SK-N-SH treated with all-trans-retinoic acid at 6 μM for 48 hours (cell line): ENCODE data around the gene FABP2.

Experiments
- BACH2 ChIP-seq: fragments of 250-450 bp; sonication (Bioruptor Pico); IDR thresholded peaks from 2 replicates; pipeline ENCODE4 v1.9.0; 2021; ENCODE audit warnings: mild to moderate bottlenecking, borderline replicate concordance
- ESRRG ChIP-seq: fragments of 250-450 bp; sonication (Bioruptor Pico); IDR thresholded peaks from 2 replicates; pipeline ENCODE4 v1.6.1; 2021; ENCODE audit warnings: mild to moderate bottlenecking
- RARB ChIP-seq: fragments of 250-450 bp; sonication (Bioruptor Pico); IDR thresholded peaks from 2 replicates; pipeline ENCODE4 v1.8.0; 2021; ENCODE audit warnings: mild to moderate bottlenecking, moderate library complexity
- SNAI2 ChIP-seq: fragments of 250-450 bp; sonication (Bioruptor Pico); IDR thresholded peaks from 2 replicates; pipeline ENCODE4 v1.5.0; 2020; ENCODE audit warnings: mild to moderate bottlenecking, moderate library complexity
- ZFP30 ChIP-seq: fragments of 450-650 bp; formaldehyde crosslinking; IDR thresholded peaks from 2 replicates; pipeline ENCODE4 v1.5.0; 2022; ENCODE audit warnings: mild to moderate bottlenecking, moderate library complexity
- TF ChIP-seq, protein P1 (sequence below): fragments of 250-450 bp; sonication (Bioruptor Pico); IDR thresholded peaks from 2 replicates; pipeline ENCODE4 v1.5.0; 2020; ENCODE audit warnings: mild to moderate bottlenecking, moderate library complexity
- TF ChIP-seq, protein P2 (sequence below): fragments of 250-450 bp; sonication (Bioruptor Pico); IDR thresholded peaks from 2 replicates; pipeline ENCODE4 v1.5.1; 2020; ENCODE audit warnings: low read depth, mild to moderate bottlenecking, moderate library complexity

DNA sequence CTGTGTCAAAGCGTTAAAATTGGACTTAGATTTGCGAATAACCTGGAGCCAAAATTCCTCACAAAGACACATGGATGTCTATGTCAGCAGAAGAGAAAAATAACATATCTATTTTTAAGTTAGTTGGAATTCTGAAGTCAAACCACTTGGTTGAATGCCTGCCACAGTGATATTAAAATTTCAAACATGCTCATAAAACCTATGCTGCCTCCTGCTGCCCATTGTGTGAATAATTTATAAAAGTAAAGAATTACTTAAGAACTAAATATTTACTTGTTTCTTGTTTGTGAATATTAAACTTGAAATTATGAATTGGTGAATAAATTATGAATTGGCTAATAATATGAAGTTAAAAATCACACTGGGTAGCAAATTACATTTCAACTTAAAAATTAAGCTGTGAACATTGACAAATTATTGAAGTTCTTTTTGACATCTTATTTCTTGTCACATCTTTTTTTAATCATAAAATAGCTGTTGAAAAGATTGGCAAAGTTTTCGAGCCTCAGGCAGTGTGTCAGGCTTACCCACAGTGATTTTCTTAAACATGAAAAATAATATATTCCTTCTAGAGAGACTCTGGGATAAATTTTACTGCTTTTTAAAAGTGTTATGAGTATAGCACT, 35.4 kb downstream of the FABP2 start:
- TF ChIP-seq, protein P1, sequence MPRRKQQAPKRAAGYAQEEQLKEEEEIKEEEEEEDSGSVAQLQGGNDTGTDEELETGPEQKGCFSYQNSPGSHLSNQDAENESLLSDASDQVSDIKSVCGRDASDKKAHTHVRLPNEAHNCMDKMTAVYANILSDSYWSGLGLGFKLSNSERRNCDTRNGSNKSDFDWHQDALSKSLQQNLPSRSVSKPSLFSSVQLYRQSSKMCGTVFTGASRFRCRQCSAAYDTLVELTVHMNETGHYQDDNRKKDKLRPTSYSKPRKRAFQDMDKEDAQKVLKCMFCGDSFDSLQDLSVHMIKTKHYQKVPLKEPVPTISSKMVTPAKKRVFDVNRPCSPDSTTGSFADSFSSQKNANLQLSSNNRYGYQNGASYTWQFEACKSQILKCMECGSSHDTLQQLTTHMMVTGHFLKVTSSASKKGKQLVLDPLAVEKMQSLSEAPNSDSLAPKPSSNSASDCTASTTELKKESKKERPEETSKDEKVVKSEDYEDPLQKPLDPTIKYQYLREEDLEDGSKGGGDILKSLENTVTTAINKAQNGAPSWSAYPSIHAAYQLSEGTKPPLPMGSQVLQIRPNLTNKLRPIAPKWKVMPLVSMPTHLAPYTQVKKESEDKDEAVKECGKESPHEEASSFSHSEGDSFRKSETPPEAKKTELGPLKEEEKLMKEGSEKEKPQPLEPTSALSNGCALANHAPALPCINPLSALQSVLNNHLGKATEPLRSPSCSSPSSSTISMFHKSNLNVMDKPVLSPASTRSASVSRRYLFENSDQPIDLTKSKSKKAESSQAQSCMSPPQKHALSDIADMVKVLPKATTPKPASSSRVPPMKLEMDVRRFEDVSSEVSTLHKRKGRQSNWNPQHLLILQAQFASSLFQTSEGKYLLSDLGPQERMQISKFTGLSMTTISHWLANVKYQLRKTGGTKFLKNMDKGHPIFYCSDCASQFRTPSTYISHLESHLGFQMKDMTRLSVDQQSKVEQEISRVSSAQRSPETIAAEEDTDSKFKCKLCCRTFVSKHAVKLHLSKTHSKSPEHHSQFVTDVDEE (CRISPR knock-in tag) = no peak
- TF ChIP-seq ZFP30 (CRISPR knock-in tag) (no peak), SNAI2 (CRISPR knock-in tag) (no peak), RARB (CRISPR knock-in tag) (no peak), BACH2 (CRISPR knock-in tag) (no peak), ESRRG (CRISPR knock-in tag) (no peak)
- TF ChIP-seq, protein P2, sequence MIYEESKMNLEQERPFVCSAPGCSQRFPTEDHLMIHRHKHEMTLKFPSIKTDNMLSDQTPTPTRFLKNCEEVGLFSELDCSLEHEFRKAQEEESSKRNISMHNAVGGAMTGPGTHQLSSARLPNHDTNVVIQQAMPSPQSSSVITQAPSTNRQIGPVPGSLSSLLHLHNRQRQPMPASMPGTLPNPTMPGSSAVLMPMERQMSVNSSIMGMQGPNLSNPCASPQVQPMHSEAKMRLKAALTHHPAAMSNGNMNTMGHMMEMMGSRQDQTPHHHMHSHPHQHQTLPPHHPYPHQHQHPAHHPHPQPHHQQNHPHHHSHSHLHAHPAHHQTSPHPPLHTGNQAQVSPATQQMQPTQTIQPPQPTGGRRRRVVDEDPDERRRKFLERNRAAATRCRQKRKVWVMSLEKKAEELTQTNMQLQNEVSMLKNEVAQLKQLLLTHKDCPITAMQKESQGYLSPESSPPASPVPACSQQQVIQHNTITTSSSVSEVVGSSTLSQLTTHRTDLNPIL (CRISPR knock-in tag) = no peak
